SHP77 (cell line): ENCODE measurements around the gene SMPD2.
"Not testable (repeated sequence)": the region's sequence is repeated elsewhere in the genome, so short reads cannot be mapped to it uniquely, and the experiment has no call there.

Source experiments
- DNase-seq, 2 experiments: peaks; one replicate each; lab custom pipeline; 2025; lab: John Stamatoyannopoulos, UW

The SMPD2 gene

GRCh38 chr6:109461205-109461604, 20.7 kb downstream of the SMPD2 start:
- not testable (repeated sequence) for DNase-seq

- no peak for DNase-seq
These were observed 21.4 kb downstream of the SMPD2 start for GRCh38 chr6:109461733-109462526.

GRCh38 chr6:109465772-109466171, 25.2 kb downstream of the SMPD2 start:
- DNase-seq = peak; percentile 88 to 90

- no peak for DNase-seq
These were observed 25.8 kb downstream of the SMPD2 start for GRCh38 chr6:109466212-109466923.

GRCh38 chr6:109467696-109468095, 27.2 kb downstream of the SMPD2 start:
- DNase-seq = no peak

- no peak for DNase-seq
These were observed 29.2 kb downstream of the SMPD2 start for GRCh38 chr6:109469591-109470189.

- DNase-seq = no peak
These were observed 30.7 kb downstream of the SMPD2 start for GRCh38 chr6:109471105-109471810.

- DNase-seq = no peak
These were observed 31.8 kb downstream of the SMPD2 start for GRCh38 chr6:109472132-109472995.

GRCh38 chr6:109473120-109473519, 32.6 kb downstream of the SMPD2 start:
- DNase-seq = no peak

GRCh38 chr6:109474995-109475394, 34.5 kb downstream of the SMPD2 start:
- no peak for DNase-seq

- no peak for DNase-seq
These were observed 35.1 kb downstream of the SMPD2 start for GRCh38 chr6:109475625-109476024.

- DNase-seq = no peak
These were observed 36.7 kb downstream of the SMPD2 start for GRCh38 chr6:109477184-109477583.

- no peak for DNase-seq
These were observed 37.2 kb downstream of the SMPD2 start for GRCh38 chr6:109477725-109478124.

GRCh38 chr6:109478222-109478805, 37.8 kb downstream of the SMPD2 start:
- no peak for DNase-seq

- no peak for DNase-seq
These were observed 38.5 kb downstream of the SMPD2 start for GRCh38 chr6:109478841-109479624.

- DNase-seq = no peak
These were observed 40.5 kb downstream of the SMPD2 start for GRCh38 chr6:109480993-109481480.

GRCh38 chr6:109482905-109483734, 42.6 kb downstream of the SMPD2 start, which contains the start of gene ZBTB24:
ZBTB24 (minus strand) TSS chr6:109483219; CDS start chr6:109482026, 1,193 bp downstream.
- peak; percentile 90 to 94 for DNase-seq

GRCh38 chr6:109483735-109484057, 43.2 kb downstream of the SMPD2 start:
- DNase-seq = no peak

- DNase-seq = no peak
These were observed 43.6 kb downstream of the SMPD2 start for GRCh38 chr6:109484122-109484521.
